Glomerular visceral epithelial cell (primary cell): Measurements from ENCODE around the gene CAPN9.
A peak's percentile ranks its signal among the peaks of the same experiment; 100 is the strongest.
"Not testable (repeated sequence)": the region's sequence is repeated elsewhere in the genome, so short reads cannot be mapped to it uniquely, and the experiment has no call there.

Experiments used
- DNase-seq: peaks from one replicate; pipeline ENCODE4 v3.0.0-alpha.2; 2016; ENCODE audit errors: extremely low spot score

The CAPN9 gene

DNA sequence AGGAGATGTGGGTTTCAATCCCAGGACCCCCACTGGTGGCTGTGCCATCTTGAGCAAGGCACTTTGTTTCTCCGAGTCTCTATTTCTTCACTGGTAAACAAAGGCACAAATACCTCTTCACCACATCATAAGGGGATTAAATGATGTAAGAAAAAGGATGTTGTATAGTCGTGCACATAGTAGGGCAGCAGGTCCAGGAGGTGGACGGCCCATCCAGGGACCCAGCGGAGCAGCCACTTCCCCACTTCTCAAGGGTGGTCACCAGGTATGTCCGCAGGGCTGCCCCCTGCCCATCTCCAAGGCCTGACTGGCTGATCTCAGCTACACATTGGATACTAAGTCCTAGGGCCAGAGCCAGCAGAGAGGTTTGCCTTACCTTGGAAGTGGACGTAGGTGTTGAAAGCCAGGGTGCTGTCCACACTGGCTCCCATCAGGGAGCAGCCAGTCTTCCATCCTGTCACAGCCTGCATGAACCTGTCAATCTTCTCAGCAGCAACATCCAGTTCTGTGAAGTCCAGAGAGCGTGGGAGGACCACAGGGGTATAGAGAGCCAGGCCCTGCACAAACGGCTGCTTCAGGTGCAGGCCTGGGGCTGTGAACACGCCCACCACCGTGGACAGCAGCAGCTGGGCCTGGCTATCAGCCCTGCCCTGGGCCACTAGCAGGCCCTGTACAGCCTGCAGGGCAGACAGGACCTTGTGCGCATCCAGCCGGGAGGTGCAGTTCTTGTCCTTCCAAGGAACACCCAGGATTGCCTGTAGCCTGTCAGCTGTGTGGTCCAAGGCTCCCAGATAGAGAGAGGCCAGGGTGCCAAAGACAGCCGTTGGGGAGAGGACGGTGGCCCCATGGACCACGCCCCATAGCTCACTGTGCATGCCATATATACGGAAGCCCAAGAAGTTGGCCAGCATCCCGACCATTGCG, 37.3 kb upstream of the CAPN9 start:
- no peak for DNase-seq

DNA sequence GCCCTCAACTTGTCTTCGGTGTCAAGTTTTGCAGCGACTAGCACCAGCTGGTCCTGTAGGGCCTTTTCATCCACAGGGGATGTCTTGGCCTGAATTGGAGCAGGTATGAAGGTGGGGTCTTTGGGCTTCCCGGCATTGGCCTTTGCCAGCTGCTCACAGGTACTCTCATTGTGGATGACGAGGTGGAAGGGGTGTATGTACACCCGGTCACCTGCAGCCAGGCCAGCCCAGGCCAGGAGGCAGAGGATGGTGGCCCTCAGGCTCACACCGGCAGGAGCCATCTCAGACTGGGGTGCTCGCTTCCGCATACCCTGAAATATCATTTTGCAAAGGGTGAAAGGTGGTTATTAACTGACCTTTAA, 36.7 kb upstream of the CAPN9 start:
- no peak for DNase-seq

DNA sequence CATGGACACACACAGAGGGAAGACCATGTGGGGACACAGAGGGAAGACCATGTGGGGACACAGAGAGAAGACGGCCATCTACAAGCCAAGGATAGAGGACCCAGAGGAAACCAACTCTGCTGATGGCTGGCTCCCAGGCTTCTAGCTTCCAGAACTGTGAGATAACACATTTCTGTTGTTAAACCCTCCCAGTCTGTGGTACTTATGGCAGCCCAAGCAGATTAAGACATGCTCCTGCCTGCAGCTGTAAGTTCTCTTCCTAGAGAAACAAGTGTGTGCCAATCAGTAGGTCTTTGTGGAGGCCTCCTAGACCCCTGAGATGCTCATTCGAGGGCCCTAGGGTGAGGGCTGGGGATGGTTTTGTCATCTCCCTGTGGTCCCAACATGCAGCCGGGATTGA, 35.9 kb upstream of the CAPN9 start:
- DNase-seq: no peak

DNA sequence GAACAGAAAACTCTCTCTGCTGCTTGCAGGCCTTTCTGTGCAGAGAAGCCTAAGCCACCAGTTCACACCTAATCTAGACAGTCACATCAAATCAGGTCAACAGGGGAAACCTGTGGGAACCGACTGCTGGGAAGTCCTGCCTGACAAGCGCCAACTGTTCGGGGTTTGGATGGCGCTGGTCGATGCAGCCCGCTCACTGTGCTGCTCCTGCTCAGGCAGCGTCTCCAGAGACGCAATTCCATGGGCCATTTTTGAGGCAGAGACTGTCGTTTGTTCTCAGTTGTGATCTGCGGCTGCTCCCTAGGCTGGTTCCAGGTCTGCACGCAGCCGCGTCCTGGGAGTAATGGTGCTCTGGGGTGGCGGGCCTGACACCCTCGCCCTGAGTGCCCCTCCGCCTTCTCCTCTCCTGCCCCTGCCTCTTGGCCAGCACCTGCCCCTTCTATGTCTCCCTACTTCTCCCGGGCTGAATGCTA, 34.7 kb upstream of the CAPN9 start:
- no peak for DNase-seq

DNA sequence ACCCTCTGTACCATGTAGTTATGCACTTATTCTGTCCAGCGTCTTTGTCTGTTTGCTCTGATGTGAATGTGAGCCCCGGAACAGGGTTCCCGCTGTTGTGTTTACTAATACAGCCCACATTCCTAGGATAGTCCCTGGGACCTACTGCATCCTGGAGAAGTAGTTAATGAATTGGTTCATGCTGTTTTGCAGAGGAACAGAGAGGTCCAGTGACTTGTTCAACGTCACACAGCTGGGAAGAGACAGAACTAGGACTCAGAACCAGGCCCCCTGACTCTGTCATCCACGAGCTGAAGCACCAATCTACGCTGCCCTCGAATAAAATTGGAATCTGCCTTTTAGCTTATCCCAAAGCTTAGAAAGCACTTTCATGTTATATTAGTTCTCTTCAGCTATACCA, 34.0 kb upstream of the CAPN9 start:
- DNase-seq: no peak

DNA sequence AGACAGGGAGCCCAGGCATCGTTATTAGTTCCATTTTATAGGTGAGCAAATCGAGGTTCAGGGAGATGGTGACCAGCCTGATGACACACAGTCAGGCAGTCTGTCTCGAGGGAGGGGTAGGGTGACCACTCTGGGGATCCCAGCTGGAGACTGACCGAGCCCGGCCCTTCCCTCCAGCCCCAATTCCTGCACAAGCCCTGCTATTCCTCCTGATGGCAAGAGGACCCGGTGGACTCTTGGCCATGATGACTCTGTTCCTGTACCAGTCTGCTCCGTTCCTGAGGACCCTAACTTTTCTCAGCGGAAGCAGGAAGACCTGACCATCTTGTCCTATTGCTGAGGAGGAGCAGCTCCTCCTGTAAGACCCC, 33.7 kb upstream of the CAPN9 start:
- no peak for DNase-seq

DNA sequence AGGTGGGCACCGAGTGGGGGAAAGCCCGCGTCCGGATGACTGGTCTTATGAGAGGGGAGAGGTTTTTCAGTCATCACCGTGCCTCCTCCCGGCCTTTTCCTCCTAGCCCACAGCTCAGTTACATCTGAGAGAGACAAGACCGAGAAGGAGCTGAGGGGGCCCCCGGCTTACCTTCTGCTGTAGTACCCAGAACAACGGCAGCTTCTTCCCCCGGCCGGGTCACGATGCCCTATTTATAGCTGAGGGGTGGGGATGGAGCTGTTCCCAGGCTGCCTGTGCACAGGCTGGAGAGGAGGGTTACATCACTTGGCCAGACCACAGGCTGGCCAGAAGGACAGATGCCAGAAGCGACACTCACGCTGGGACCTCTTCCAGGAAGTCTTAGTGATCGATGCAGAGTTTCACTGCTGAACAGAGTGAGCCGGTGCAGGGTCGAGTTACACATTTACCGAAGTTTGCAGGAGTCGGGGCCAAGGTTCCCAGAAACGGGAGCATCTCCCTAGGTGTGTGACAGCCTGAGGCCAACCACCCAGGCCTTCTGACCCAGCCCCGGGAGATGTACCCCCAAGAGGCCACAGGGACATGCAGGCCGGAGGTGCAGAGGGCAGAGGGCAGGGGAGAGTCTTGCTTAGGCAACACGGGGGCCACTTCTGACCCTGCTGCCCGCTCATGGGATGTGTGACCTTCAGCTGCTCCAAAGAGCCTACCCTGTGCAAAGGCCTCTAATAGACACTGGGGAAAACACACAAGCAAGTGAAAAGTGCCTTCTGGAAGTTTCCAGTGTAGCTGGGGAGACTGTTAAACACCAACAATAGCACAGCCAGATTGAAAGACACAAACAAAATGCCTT, 33.0 kb upstream of the CAPN9 start, which contains the start of gene AGT:
TSS of gene AGT (minus strand) at position 208 of the 850 bp plus-strand sequence. CDS start 3,299 bp downstream, outside the sequence.
- DNase-seq: peak; percentile 80

DNA sequence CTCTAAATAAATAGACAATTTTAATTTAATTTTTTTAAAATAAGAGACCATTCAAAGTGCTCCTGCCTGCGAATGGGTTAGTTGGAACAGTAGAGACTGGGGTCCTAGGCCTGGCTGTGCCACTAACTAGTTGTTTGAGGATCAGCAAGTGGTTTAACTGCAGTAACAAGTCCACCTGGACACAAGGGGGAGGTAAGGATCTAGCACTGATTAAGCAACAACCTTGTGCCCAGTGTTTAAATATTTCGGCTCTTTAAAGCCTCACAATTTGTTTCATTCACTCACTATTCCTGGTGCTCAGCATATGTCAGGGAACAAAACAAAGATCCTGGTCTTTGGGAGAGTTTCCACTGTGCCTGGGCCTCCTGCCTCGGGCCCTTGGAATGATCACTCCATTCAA, 31.7 kb upstream of the CAPN9 start:
- DNase-seq: no peak

DNA sequence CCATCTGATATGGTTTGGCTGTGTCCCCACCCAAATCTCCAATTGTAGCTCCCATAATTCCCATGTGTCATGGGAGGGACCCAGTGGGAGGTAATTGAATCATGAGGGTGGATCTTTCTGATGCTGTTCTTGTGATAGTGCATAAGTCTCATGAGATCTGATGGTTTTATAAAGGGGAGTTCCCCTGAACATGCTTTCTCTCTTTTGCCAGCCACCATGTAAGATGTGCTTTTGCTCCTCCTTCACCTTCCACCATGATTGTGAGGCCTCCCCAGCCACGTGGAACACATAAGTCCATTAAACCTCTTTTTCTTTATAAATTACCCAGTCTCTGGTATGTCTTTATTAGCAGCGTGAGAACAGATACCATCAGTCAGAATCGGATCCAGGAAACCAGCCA, 30.7 kb upstream of the CAPN9 start:
- not testable (repeated sequence) for DNase-seq

DNA sequence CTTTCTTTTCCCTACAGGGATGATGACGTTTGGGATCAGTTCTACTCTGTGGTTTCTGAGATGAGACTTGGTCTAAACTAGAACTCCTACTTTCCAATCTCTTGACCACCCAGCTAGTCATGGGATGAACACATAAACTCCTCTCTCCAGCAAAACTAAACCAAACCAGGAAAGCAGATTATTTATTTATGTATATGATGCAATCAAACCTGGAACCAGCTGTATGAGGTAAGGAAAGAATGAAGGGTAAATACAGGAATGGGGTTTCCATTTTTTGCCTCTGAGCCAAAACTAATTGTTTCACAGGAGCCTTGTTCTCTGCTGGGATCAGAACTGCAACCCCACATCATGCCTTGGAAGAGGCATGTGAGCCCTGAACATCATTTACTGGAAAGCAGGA, 29.9 kb upstream of the CAPN9 start:
- DNase-seq: no peak

DNA sequence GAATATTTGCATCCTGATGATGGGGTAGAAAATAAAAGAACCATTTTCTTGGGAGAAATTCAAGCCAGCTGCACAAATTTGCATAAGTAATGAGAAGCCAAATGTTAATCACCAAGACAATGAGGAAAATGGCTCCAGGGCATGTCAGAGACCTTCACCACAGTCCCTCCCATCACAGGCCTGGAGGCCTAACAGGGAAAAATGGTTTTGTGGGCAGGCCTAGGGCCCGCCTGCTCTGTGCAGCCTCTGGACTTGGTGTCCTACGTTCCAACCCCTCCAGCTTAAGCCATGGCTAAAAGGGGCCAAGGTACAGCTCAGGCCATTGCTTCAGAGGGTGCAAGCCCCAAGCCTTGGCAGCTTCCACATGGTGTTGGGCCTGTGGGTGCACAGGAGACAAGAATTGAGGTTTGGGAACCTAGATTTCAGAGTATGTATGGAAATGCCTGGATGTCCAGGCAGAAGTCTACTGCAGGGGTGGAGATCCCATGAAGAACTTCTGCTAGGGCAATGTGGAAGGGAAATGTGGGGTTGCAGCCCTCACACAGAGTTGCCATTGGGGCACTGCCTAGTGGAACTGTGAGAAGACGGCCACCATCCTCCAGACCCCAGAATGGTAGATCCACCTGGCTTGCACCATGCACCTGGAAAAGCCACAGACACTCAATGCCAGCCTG, 25.2 kb upstream of the CAPN9 start:
- not testable (repeated sequence) for DNase-seq

DNA sequence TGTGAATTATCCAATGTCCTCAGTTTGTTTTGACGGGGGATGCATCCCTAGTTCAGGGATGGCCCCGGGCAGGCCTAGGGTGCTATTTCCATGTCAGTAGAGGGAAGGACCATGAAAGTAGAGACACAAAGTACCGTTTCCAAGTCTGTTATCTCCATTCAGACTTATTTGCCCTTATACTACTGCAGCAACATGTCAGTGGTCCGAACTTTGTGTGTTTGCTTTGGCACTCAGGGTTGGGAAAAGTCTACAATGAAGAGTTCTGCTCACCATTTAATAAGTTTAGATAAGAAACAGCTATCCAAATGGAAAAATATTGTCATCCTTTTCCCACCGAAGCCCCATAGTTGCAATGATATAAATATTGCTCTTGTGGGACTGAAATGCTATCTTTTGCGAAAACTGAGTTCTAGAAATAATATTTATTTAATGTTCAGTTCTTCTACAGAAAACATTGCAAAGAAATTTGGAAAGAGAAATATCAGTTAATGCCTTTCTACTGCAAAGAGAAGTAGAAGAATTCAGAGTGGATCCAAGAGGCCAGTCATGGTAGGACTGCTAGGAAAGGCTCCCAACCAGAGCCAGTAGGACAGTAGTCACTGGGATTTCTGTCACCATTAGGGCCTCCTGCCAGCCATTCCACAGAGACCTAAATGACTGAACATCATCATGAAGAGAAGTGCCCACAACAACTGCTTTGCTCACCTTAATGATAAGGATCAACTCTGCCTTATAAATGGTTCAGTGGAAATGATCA, 21.8 kb upstream of the CAPN9 start:
- no peak for DNase-seq

DNA sequence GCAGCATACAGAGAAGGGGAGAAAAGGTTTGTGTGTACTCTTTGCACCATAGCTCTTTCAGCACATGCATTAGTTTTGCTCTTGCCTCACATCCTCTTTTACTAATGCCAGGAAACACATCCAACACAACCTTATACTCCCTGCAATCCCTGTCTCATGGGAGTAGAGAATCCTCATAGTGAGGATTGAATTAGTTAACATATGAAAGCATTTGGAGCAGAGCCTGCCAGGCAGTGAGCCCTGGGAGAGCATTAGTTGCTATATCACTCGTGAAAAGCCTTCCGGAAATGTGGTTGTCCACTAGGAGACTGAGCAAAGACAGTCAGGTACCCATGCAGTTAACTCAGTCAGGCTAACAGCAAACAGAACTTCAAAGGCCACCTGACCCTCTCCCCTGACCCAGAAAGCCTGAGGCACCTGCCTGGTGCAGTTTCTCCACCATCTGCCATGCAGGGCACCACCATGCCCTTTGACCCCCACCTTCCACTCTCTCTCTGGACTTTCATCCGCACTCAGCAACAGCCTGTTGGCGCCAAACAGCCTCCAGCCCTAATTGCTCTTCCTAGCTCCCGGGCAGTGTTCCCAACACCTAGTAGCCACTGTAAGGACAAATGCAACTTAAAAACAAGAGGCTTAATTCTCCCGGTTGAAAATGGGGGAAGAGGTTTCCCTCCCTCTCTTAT, 18.3 kb upstream of the CAPN9 start:
- no peak for DNase-seq

DNA sequence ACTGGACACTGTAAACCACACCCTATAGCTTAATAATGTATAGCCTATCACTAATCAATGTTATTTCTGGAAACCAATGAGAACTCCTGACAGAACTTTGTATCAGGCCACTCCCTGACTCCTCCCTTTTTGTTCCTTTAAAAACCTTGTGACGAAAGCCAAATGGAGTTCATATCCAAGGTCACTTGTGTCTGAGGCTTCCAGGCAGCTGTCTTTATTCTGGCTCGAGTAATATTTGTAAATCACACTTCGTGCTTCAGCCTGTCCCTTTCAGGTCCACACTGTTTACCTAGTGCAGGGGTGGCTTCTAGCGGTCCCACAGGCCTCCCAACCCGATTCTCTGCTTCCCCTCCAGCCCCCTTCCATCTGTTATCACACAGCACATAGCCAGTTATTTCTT, 16.2 kb upstream of the CAPN9 start:
- no peak for DNase-seq

DNA sequence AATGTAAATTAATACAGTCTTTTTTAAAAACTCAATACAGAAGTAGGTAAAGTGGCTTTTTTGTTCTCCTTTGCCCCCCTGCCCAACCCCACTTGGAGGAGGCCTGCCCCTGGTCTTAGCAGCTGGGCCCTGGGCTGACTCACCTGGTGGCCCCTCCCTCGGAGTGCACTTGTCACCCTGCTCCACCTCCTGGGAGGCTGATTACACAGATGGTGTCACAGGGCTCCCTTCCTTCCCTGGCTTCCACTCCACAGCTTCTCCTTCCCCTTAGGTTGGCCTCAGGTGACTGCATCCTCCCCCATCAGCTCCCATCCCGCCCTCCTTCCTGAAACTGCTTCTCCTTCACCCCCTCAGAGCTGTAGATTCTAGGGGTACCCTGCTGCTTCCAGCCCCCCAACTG, 11.7 kb upstream of the CAPN9 start:
- no peak for DNase-seq

DNA sequence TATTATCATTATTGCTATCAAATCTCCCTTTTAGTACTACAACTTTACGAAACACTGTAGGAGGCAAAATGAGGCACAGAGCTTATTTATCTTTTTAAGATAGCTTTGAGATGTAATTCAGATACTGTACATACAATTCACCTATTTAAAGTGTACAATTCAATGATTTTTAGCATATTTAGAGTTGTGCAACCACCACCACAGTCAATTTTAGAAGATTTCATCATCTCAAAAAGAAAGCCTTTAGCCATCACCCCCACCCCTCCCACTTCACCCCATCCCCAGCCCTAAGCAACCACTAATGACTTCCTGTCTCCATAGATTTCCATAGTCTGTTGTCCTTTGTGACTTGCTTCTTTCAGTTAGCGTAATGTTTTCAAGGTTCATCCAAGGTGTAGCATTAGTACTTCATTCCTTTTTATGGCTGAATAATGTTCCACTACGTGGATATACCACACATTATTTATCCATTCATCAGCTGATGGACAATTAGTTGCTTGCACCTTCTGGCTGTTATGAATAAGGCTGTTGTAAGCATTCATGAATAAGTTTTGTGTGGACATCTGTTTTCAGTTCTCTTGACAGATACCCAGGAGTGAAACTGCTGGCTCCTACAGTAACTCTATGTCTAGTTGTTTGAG, 9.4 kb upstream of the CAPN9 start:
- no peak for DNase-seq

DNA sequence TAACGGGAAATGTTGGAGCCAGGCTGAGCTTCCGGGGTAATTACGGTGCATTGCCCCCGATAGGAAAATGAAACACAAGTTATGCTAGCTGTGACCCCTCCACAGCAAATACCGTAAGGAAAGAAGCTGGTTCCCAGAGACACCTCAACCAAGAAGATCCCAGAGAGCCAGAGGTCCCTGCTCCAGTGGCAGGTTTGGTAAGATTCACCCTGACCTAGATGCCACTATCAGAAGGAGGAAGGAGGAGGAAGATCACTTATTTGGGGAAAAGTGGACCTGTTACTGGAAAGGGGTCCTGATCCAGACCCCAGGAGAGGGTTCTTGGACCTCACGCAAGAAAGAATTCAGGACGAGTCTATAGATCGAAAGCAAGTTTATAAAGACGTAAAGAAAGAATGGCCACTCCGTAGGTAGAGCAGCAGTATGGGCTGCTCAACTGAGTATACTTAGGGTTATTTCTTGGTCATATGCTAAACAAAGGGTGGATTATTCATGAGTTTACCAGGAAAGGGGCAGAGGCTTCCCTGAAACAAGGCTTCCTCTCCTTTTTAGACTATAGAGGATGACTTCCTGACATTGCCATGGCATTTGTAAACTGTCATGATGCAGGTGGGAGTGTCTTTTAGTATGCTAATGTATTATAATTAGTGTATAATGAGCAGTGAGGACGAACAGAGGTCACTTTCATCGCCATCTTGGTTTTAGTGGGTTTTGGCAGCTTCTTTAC, 7.5 kb upstream of the CAPN9 start:
- DNase-seq: no peak

DNA sequence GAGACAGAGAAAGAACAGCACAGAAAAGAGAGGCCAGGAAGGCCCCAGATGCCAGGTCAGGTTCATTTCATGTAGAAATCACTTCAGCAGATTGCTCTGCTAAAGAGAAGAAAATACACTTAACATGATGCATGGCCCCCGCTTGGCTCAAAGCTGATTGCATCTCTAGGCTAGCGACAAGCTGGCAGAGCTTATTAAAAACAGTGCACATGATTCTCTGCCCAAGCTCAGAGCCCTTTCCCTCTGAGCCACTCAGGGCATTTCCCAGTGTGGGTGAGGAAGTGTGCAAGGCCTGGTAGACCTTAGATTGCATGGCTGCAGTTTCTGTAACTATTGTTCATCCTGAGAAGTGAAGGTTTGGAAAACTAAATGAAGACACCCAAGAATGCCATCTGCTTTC, 3.3 kb upstream of the CAPN9 start:
- no peak for DNase-seq

DNA sequence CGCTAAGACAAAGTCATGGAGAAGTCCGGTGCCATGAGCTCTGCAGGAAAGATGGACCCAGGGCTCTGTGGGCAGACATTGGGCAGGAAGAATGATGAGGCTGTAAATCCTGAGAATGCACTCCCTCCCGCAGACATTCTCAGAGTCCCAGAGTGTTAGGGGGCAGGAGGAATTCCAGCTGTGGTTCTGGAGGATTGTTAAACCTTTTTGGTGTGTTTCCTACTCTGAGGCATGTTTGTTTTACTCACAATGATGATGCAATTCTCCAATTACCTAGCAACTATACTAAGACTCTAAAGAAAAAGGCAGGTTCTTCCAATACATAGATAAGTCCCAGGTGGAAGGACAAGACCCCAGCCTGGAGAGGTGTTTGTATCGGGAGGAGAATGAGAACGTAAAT, 2.8 kb upstream of the CAPN9 start:
- no peak for DNase-seq

DNA sequence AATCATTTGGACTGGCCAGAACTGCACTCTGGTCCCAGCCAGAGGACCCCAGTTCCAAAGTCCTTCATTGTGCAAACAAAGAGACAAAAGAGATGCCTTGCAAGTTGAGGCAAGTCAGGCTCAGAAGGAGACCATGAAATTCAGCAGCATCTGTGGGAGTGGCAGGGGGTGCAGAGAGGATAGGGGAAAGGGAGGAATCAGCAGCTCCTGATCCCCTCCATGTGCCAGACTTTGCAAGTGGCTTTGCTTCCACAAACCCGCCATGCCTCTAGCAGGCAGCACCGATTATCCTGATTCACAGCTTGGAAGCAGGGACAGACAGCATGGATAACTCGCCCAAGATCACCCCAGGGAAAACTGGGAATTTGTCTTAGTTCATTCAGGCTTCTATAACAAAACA, 2.1 kb upstream of the CAPN9 start:
- no peak for DNase-seq
